IPS-NIHi11 (cell line): ENCODE results near the gene SLC25A20.

Source experiments
- DNase-seq: peaks from one replicate; pipeline ENCODE4 v3.0.0; 2012; ENCODE audit warnings: mixed read lengths, low spot score

SLC25A20 gene

GRCh38 chr3:48897460-48898376, 964 bp downstream of the SLC25A20 start:
- DNase-seq = no peak

GRCh38 chr3:48896936-48897335, 1.7 kb downstream of the SLC25A20 start:
- no peak for DNase-seq

GRCh38 chr3:48894516-48894915, 4.2 kb downstream of the SLC25A20 start:
- DNase-seq = no peak

GRCh38 chr3:48891606-48892005, 7.1 kb downstream of the SLC25A20 start:
- no peak for DNase-seq

GRCh38 chr3:48885753-48886152, 12.9 kb downstream of the SLC25A20 start:
- DNase-seq = no peak

GRCh38 chr3:48881652-48882114, 17.0 kb downstream of the SLC25A20 start:
- DNase-seq = no peak

- DNase-seq = no peak
These were observed 17.7 kb downstream of the SLC25A20 start for GRCh38 chr3:48881006-48881405.

- DNase-seq = no peak
These were observed 18.7 kb downstream of the SLC25A20 start for GRCh38 chr3:48879994-48880377.

GRCh38 chr3:48879307-48879993, 19.2 kb downstream of the SLC25A20 start:
- DNase-seq = no peak

GRCh38 chr3:48877671-48878070, 21.0 kb downstream of the SLC25A20 start:
- no peak for DNase-seq

GRCh38 chr3:48863122-48863521, 35.6 kb downstream of the SLC25A20 start:
- DNase-seq = no peak

- DNase-seq = no peak
These were observed 39.5 kb downstream of the SLC25A20 start for GRCh38 chr3:48859206-48859605.

- DNase-seq = no peak
These were observed 40.0 kb downstream of the SLC25A20 start for GRCh38 chr3:48858709-48859108.

- no peak for DNase-seq
These were observed 41.0 kb downstream of the SLC25A20 start for GRCh38 chr3:48857641-48858040.

- DNase-seq = no peak
These were observed 42.2 kb downstream of the SLC25A20 start for GRCh38 chr3:48856469-48856868.

- no peak for DNase-seq
These were observed 42.8 kb downstream of the SLC25A20 start for GRCh38 chr3:48855681-48856447.

- no peak for DNase-seq
These were observed 46.5 kb downstream of the SLC25A20 start for GRCh38 chr3:48852151-48852550.

GRCh38 chr3:48851407-48851806, 47.3 kb downstream of the SLC25A20 start:
- DNase-seq = peak; percentile 33

GRCh38 chr3:48848816-48849515, 49.7 kb downstream of the SLC25A20 start:
- DNase-seq = no peak

GRCh38 chr3:48847504-48848423, 50.9 kb downstream of the SLC25A20 start, which contains the start of gene PRKAR2A:
PRKAR2A (minus strand) TSS chr3:48847874; CDS start chr3:48847596, 278 bp downstream.
- peak; percentile 99 for DNase-seq
